ENCODE measurements around the gene GRHL1. TPM values are rescaled to one million over a fixed set of nuclear protein-coding genes. Genes with fewer than 3 reads are reported as not detected.

The GRHL1 gene
- total and polyA plus RNA-seq, 2 of the 8 experiments (the other 6 are each of a cell fraction or from before 2014, with no cell fraction given) = 1.3 to 3.6 TPM

DNA sequence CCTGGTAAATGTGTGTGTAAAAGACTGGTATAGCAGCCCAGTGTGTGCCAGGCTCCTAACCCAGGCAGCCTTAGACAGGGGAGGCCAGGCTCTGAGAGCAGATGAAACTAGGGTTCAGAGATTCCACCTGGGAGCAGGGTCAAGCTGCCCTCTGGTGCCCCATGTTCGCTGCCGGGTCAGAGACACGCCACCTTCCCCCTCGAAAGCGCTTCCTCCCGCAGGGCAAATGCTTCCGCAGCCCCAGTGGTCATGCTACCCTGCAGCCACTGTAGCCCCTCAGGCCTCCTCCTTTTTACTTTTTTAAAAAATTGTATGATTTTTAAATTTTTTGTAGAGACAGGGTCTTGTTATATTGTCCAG is 81.2 kb downstream of the GRHL1 start:
- no peak overlapping the region for H2AK5ac ChIP-seq (ENCODE audit: low read depth, low read length)
- H4K8ac ChIP-seq (ENCODE audit: extremely low read depth, insufficient read depth, low read length) = no peak overlapping the region; the same call in 1 of the 2 replicates
- H3K9ac ChIP-seq (replicated peaks in 1 of 4; ENCODE audit: extremely low read depth in 1 of 4, low read depth in 3 of 4, low read length in 3 of 4) = no peak overlapping the region
- 96% methylated on average over 7 of the region's 7 CpGs; no CpG with 5 or more reads in 1 of the 2 experiments for WGBS, 2 experiments (ENCODE audit: extremely low coverage in 1 of 2, insufficient coverage in 1 of 2, insufficient read length in 1 of 2, insufficient replicate concordance in 2 of 2, low coverage in 1 of 2, low lambda C conversion rate in 2 of 2, missing lambda C conversion rate in 1 of 2)
- H3K4me3 ChIP-seq (ENCODE audit: extremely low read depth in 1 of 4, insufficient read depth in 2 of 4, low read depth in 3 of 4, low read length in 4 of 4) = no peak overlapping the region
- no peak overlapping the region for H3K27ac ChIP-seq (ENCODE audit: low read depth, low read length)
- H3K23me2 ChIP-seq (ENCODE audit: low read depth, low read length) = no peaks in the 10 kb centered on the region
- no peak overlapping the region for H3K18ac ChIP-seq (ENCODE audit: extremely low read depth, low read length)
- H3K79me2 ChIP-seq (ENCODE audit: control insufficient read depth in 1 of 2, insufficient read depth in 2 of 2, low read length in 2 of 2) = no peaks in the 10 kb centered on the region
- H2BK120ac ChIP-seq (replicated peaks; ENCODE audit: low read depth, low read length) = no peak overlapping the region
- no peak overlapping the region for H2BK5ac ChIP-seq (ENCODE audit: low read depth, low read length)
- no peak overlapping the region for H2BK15ac ChIP-seq (ENCODE audit: low read length)
- FAIRE-seq = no peak
- H2AFZ ChIP-seq (ENCODE audit: low read length) = no peak overlapping the region
- H4K91ac ChIP-seq (replicated peaks; ENCODE audit: insufficient read length, low read length) = no peak overlapping the region
- TF ChIP-seq CBX5 (IDR thresholded peaks at IDR 0.05; ENCODE audit: low read depth, low read length) = no peak
- TF ChIP-seq RFX5 (IDR thresholded peaks at IDR 0.05; ENCODE audit: borderline replicate concordance, low read depth, low read length) = no peak
- no peak for TF ChIP-seq POU5F1 (IDR thresholded peaks at IDR 0.05; ENCODE audit: low read depth, low read length)
- no peak for TF ChIP-seq SRF (IDR thresholded peaks at IDR 0.05; ENCODE audit: low read depth, low read length)
- no peak for TF ChIP-seq TBP (IDR thresholded peaks at IDR 0.05; ENCODE audit: low read depth, low read length)
- no peak for TF ChIP-seq TCF12 (IDR thresholded peaks at IDR 0.05; ENCODE audit: low read depth, low read length)
- TF ChIP-seq RXRA (IDR thresholded peaks at IDR 0.05; ENCODE audit: insufficient read depth, low read depth, low read length) = no peak
- no peak for TF ChIP-seq SUZ12 (IDR thresholded peaks at IDR 0.05; ENCODE audit: low read length)
- no peak for TF ChIP-seq KDM1A (IDR thresholded peaks at IDR 0.05; ENCODE audit: borderline replicate concordance, low read length)
- no peak for TF ChIP-seq CBX8 (IDR thresholded peaks at IDR 0.05; ENCODE audit: borderline replicate concordance, low read depth, low read length)
- no peak for TF ChIP-seq TEAD4 (IDR thresholded peaks at IDR 0.05; ENCODE audit: low read depth, low read length)
- TF ChIP-seq ZNF274 (IDR thresholded peaks at IDR 0.05; ENCODE audit: borderline replicate concordance, extremely low read depth, low read length) = no peak
- TF ChIP-seq EP300 (IDR thresholded peaks at IDR 0.05; ENCODE audit: borderline replicate concordance in 1 of 2, low read depth in 2 of 2, low read length in 2 of 2) = no peak
- no peak for TF ChIP-seq SP2 (IDR thresholded peaks at IDR 0.05; ENCODE audit: low read length)
- no peak for TF ChIP-seq TAF7 (optimal IDR thresholded peaks at IDR 0.05; ENCODE audit: borderline replicate concordance, low read depth, low read length)
- no peaks in the 10 kb centered on the region for H3K36me3 ChIP-seq (ENCODE audit: control insufficient read depth in 2 of 4, insufficient read depth in 4 of 4, low read length in 3 of 4)
- H3K9me3 ChIP-seq (ENCODE audit: insufficient read depth in 2 of 2, low read depth in 1 of 2, low read length in 1 of 2) = no peaks in the 10 kb centered on the region
- no peak for DNase-seq (ENCODE audit: low read depth in 1 of 2, low spot score in 2 of 2)
- no peak overlapping the region for H3K14ac ChIP-seq (ENCODE audit: insufficient read length)
- H2BK20ac ChIP-seq (ENCODE audit: low read length) = no peak overlapping the region
- H3K4ac ChIP-seq (replicated peaks; ENCODE audit: insufficient read length, low read depth, low read length) = no peak overlapping the region
- peaks cover 0 to 17% (median 7%) of the 10 kb centered on the region in 4 experiments; a peak in 6 of 7 replicates for H3K4me1 ChIP-seq (replicated peaks in 1 of 4; ENCODE audit: control insufficient read depth in 3 of 4, insufficient read depth in 4 of 4, low read length in 3 of 4)
- H4K20me1 ChIP-seq (replicated peaks in 1 of 2; ENCODE audit: control insufficient read depth in 1 of 2, insufficient read depth in 2 of 2, low read length in 2 of 2) = no peaks in the 10 kb centered on the region
- no peaks in the 10 kb centered on the region for H3K79me1 ChIP-seq (ENCODE audit: low read depth, low read length)
- H3K56ac ChIP-seq (replicated peaks; ENCODE audit: insufficient read length, low read depth, low read length) = no peak overlapping the region
- H3K23ac ChIP-seq (ENCODE audit: insufficient read length) = no peak overlapping the region
- H4K5ac ChIP-seq (ENCODE audit: insufficient read length, low read depth, low read length) = no peak overlapping the region
- ChIA-PET POLR2A (ENCODE audit: partially characterized antibody) (interaction anchor here (2.9 kb wide), 1 partner anchor 11 kb away, joined by 19 read pairs; the partner anchor contains the start of gene KLF11), CTCF (ENCODE audit: partially characterized antibody) (interaction anchor here (1.1 to 7.5 kb wide), 4 partner anchors 9 to 233 kb away, joined by 3 to 46 read pairs (median 5); no protein-coding TSS in a partner anchor)
- H2BK12ac ChIP-seq (ENCODE audit: low read depth, low read length) = no peak overlapping the region
- H3K27me3 ChIP-seq (replicated peaks in 1 of 4; ENCODE audit: control insufficient read depth in 3 of 4, extremely low read depth in 1 of 4, insufficient read depth in 3 of 4, low read length in 3 of 4) = no peaks in the 10 kb centered on the region
- no peak overlapping the region for H3K4me2 ChIP-seq (ENCODE audit: insufficient read depth in 1 of 2, low read depth in 2 of 2, low read length in 2 of 2)

Data from H1 (cell line).